Activated CD4-positive, alpha-beta T cell treated with anti-CD3 and anti-CD28 coated beads, Interleukin-2, amount 50 U/mL, for 48 hours (primary cell): ENCODE measurements around the gene TREML4.

Source experiments
- DNase-seq, 2 experiments: peaks; one replicate each; pipeline ENCODE4 v3.0.0-alpha.2; 2020

The TREML4 gene

DNA sequence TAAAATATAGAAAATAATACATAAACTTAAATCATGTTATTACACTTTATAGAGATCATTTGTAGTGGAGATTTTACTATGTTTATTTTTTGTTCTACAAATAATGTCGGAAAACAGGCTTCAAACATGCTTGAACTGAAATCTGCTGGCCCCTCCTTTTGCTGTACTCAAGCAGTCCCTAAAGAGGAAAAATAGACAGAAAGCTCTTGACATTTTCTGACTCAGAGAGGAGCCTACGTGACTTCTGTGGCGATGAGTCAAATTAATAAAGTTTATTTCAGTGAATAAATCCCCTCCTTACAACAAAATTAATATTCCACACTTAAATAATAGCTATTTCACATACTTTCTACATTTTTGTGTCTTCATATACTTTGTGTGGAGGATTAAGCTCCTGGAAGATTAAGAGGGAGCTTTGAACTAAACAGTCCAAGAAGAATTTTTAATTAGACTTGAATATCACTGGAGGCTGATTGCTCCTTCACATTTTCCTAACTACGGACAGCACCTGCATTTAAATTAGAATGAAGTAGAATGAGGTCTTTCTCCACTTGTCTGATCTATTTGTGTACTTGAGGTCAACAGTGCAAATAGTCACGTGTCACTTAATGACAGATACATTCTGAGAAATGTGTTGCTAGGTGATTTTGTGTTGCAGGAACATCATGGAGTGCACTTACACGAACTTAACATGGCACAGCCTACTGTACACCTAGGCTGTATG is 60.0 kb downstream of the TREML4 start:
- no peak for DNase-seq
